ENCODE data around the gene HAGH. TPM values are rescaled to one million over a fixed set of nuclear protein-coding genes. Genes with fewer than 3 reads are reported as not detected.

The HAGH gene
- total and polyA plus RNA-seq, 9 of the 15 experiments (the other 6 are each of a cell fraction or from before 2014, with no cell fraction given): 0.46 to 35.1 (median 16.8) TPM

GRCh38 chr16:1819611-1820010 is 7.0 kb downstream of the HAGH start:
- POLR2A ChIA-PET: interaction anchor here (0.6 kb wide), 1 partner anchor 95 kb away, joined by 3 read pairs; no protein-coding TSS in a partner anchor
- 83% methylated on average over 15 of the region's 15 CpGs for WGBS (ENCODE audit: insufficient coverage, low coverage, missing lambda C conversion rate)

More at GRCh38 chr16:1819611-1820010, 7.0 kb downstream of the HAGH start:
- H3K9me3 ChIP-seq (replicated peaks; ENCODE audit: control insufficient read depth, insufficient read depth, low read depth, low read length): no peaks in the 10 kb centered on the region
- DNase-seq (ENCODE audit: extremely low read depth in 1 of 4, low spot score in 3 of 4): no peak
- no peaks in the 10 kb centered on the region for H4K20me1 ChIP-seq (replicated peaks; ENCODE audit: control insufficient read depth, insufficient read depth, low read length)
- H3K4me3 ChIP-seq: no peak overlapping the region
- H3K27me3 ChIP-seq (ENCODE audit: control insufficient read depth in 2 of 2, insufficient read depth in 2 of 2, low read length in 2 of 2): no peaks in the 10 kb centered on the region
- intact Hi-C loops (cut with micrococcal nuclease): no loop called here
- TF ChIP-seq, protein P1, sequence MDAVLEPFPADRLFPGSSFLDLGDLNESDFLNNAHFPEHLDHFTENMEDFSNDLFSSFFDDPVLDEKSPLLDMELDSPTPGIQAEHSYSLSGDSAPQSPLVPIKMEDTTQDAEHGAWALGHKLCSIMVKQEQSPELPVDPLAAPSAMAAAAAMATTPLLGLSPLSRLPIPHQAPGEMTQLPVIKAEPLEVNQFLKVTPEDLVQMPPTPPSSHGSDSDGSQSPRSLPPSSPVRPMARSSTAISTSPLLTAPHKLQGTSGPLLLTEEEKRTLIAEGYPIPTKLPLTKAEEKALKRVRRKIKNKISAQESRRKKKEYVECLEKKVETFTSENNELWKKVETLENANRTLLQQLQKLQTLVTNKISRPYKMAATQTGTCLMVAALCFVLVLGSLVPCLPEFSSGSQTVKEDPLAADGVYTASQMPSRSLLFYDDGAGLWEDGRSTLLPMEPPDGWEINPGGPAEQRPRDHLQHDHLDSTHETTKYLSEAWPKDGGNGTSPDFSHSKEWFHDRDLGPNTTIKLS (IDR thresholded peaks at IDR 0.05; ENCODE audit: borderline replicate concordance, low read depth): no peak
- TF ChIP-seq RB1 (IDR thresholded peaks at IDR 0.05; ENCODE audit: low read depth): no peak
- TF ChIP-seq ASH1L (IDR thresholded peaks at IDR 0.05; ENCODE audit: borderline replicate concordance, low read depth, partially characterized antibody): no peak
- no peak for TF ChIP-seq SETDB1 (IDR thresholded peaks at IDR 0.05; ENCODE audit: low read length)
- no peak for TF ChIP-seq JUND (IDR thresholded peaks at IDR 0.05; ENCODE audit: borderline replicate concordance, low read depth, low read length)
- no peak for TF ChIP-seq JUND (tag; IDR thresholded peaks at IDR 0.05; ENCODE audit: borderline replicate concordance, low read depth, low read length)
- TF ChIP-seq SRSF7 (optimal IDR thresholded peaks at IDR 0.05; ENCODE audit: low read depth, low read length): no peak
- TF ChIP-seq DIDO1 (tag; IDR thresholded peaks at IDR 0.05; ENCODE audit: low read depth): no peak
- no peak for TF ChIP-seq FIP1L1 (IDR thresholded peaks at IDR 0.05; ENCODE audit: low read depth, low read length, poor library complexity, severe bottlenecking)
- TF ChIP-seq, protein P2, sequence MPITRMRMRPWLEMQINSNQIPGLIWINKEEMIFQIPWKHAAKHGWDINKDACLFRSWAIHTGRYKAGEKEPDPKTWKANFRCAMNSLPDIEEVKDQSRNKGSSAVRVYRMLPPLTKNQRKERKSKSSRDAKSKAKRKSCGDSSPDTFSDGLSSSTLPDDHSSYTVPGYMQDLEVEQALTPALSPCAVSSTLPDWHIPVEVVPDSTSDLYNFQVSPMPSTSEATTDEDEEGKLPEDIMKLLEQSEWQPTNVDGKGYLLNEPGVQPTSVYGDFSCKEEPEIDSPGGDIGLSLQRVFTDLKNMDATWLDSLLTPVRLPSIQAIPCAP (CRISPR knock-in tag; IDR thresholded peaks at IDR 0.05; ENCODE audit: borderline replicate concordance): no peak
- TF ChIP-seq TOE1 (IDR thresholded peaks at IDR 0.05; ENCODE audit: borderline replicate concordance): no peak
- no peak for TF ChIP-seq TOE1 (CRISPR knock-in tag; IDR thresholded peaks at IDR 0.05; ENCODE audit: borderline replicate concordance, low read depth)
- no peak for TF ChIP-seq FOXK2 (conservative IDR thresholded peaks at IDR 0.05 in 1 of 2, IDR thresholded peaks at IDR 0.05 in 1 of 2; ENCODE audit: low read depth in 2 of 2)
- TF ChIP-seq THRAP3 (IDR thresholded peaks at IDR 0.05; ENCODE audit: borderline replicate concordance): no peak
- TF ChIP-seq HLTF (IDR thresholded peaks at IDR 0.05): no peak
- TF ChIP-seq EP400 (IDR thresholded peaks at IDR 0.05): no peak
- H3K27ac ChIP-seq (ENCODE audit: extremely low read depth, low read depth, low read length): no peak overlapping the region
- H3K36me3 ChIP-seq (ENCODE audit: control insufficient read depth, insufficient read depth, low read length): peaks cover 3% of the 10 kb centered on the region; the same call in 1 of the 3 replicates
- H3K4me1 ChIP-seq (replicated peaks in 1 of 2; ENCODE audit: control insufficient read depth in 2 of 2, insufficient read depth in 2 of 2, low read length in 2 of 2): peaks cover 0 to 49% of the 10 kb centered on the region in 2 experiments; a peak in 2 of 5 replicates
- peak overlapping the region in 1 of 2 experiments; percentile 17; a peak in 1 of 4 replicates for H3K9ac ChIP-seq (ENCODE audit: insufficient read depth in 1 of 2, low read depth in 2 of 2, low read length in 2 of 2)
- H3K4me2 ChIP-seq (ENCODE audit: insufficient read depth, low read length): no peak overlapping the region
- ATAC-seq: no peak
- no TSS peak for BruUV-seq (replicated peaks)
- CTCF ChIA-PET (ENCODE audit: low intra/inter-chr PET ratio): no interaction called here
- H3K9me1 ChIP-seq (ENCODE audit: control insufficient read depth, insufficient read depth, low read length): no peaks in the 10 kb centered on the region
- FAIRE-seq: no peak
- in situ Hi-C loops (cut with MboI): no loop called here
- no peaks in the 10 kb centered on the region for H3K79me2 ChIP-seq (ENCODE audit: control insufficient read depth, insufficient read depth, low read length)
- H2AFZ ChIP-seq (ENCODE audit: low read depth, low read length): no peak overlapping the region

Data from K562 (cell line).